Measurements from ENCODE around the gene MAPK11. TPM values are rescaled to one million over a fixed set of nuclear protein-coding genes. Genes with fewer than 3 reads are reported as not detected.

Gene MAPK11
- total RNA-seq, 1 experiment from 2014 or later = 7.6 TPM

DNA sequence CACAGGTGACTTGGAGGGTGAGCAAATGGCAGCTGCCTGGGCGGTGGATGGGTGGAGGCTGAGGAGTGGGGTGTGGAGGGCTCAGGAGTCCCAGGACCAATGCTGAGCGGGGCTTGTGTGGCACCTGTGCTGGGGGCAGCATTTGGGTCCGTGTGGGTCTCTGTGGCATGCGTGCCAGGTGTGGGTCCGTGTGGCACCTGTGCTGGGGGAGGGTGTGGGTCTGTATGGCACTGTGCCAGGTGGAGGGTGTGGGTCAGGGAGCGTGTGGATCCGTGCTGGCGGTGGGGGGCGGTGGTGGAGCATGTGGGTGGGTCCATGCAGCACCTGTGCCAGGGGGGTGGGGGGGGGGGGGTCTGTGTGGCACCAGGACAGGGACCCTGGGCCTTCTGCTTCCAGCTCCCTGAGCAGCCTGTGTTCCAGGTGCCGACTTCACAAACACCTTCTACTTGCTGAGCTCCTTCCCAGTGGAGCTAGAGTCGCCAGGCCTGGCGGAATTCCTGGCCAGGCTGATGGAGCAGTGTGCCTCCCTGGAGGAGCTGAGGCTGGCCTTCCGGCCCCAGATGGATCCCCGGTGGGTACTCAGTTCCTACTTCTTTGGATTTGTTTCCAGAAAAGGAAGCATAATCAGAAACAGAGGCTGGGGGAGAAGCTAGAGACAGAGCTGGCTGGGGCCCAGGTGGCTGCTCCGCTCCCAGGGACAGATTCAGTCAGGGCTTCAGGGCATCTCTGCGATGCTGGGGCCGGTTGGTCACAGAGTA lies 54.7 kb downstream of the MAPK11 start:
- no peaks in the 10 kb centered on the region for H3K79me2 ChIP-seq (ENCODE audit: low read length)
- intact Hi-C loops (cut with micrococcal nuclease) = no loop called here
- H3K9me3 ChIP-seq (ENCODE audit: low read length) = no peaks in the 10 kb centered on the region
- CTCF ChIA-PET = no interaction called here
- DNase-seq (no peak), ATAC-seq (no peak)
- no peak overlapping the region for H3K4me3 ChIP-seq (ENCODE audit: low read length)
- H4K20me1 ChIP-seq (ENCODE audit: low read length) = no peaks in the 10 kb centered on the region
- BruUV-seq (replicated peaks) = no TSS peak
- H3K4me2 ChIP-seq (ENCODE audit: low read length) = no peak overlapping the region
- H3K36me3 ChIP-seq (ENCODE audit: low read depth, low read length) = peaks cover 2% of the 10 kb centered on the region; the same call in 1 of the 2 replicates
- no peaks in the 10 kb centered on the region for H3F3A ChIP-seq (ENCODE audit: low read length, unreplicated experiment)
- H3K27ac ChIP-seq (ENCODE audit: low read length) = no peak overlapping the region
- no peaks in the 10 kb centered on the region for H3K4me1 ChIP-seq (ENCODE audit: insufficient read depth, low read length)
- POLR2A ChIA-PET (ENCODE audit: unreplicated experiment) = no interaction called here
- no peaks in the 10 kb centered on the region for H3K27me3 ChIP-seq (ENCODE audit: low read length)
- H3K9ac ChIP-seq (ENCODE audit: low read length) = no peak overlapping the region
- H2AFZ ChIP-seq (ENCODE audit: low read length) = no peak overlapping the region
- no peaks in the 10 kb centered on the region for H3K9me2 ChIP-seq (replicated peaks; ENCODE audit: low read length)
- no peak for TF ChIP-seq EZH2phosphoT487 (IDR thresholded peaks at IDR 0.05; ENCODE audit: borderline replicate concordance, low read length)

Other genes with a start within 250 kb of the MAPK11 start
- not detected in 2 replicates for gene TTLL8, start 212.1 kb downstream of the MAPK11 start, total RNA-seq (2014; rRNA removed)
- 0.62 TPM in 1 of 2 replicates, not detected in the other for gene MLC1, start 185.0 kb downstream of the MAPK11 start, total RNA-seq (2014; rRNA removed)
- gene MOV10L1, start 180.4 kb downstream of the MAPK11 start, total RNA-seq (2014; rRNA removed) = 0.26 and 1.6 TPM in 2 replicates
- 9.4 and 11.9 TPM in 2 replicates for gene PANX2, start 99.6 kb downstream of the MAPK11 start, total RNA-seq (2014; rRNA removed)
- 53.4 and 59.8 TPM in 2 replicates for gene TRABD, start 84.5 kb downstream of the MAPK11 start, total RNA-seq (2014; rRNA removed)
- 32.8 and 37.4 TPM in 2 replicates for gene SELENOO, start 69.4 kb downstream of the MAPK11 start, total RNA-seq (2014; rRNA removed)
- gene TUBGCP6, start 25.4 kb downstream of the MAPK11 start, total RNA-seq (2014; rRNA removed) = 32.1 and 39.5 TPM in 2 replicates
- 25.8 and 34.5 TPM in 2 replicates for gene HDAC10, start 19.1 kb downstream of the MAPK11 start, total RNA-seq (2014; rRNA removed)
- gene MAPK12, start 8.7 kb downstream of the MAPK11 start, total RNA-seq (2014; rRNA removed) = 22.4 and 22.5 TPM in 2 replicates
- gene PLXNB2, start 37.3 kb upstream of the MAPK11 start, total RNA-seq (2014; rRNA removed) = 68.2 and 82.9 TPM in 2 replicates
- gene DENND6B, start 56.6 kb upstream of the MAPK11 start, total RNA-seq (2014; rRNA removed) = 1.1 and 1.7 TPM in 2 replicates
- 46.2 and 54.0 TPM in 2 replicates for gene PPP6R2, start 72.9 kb upstream of the MAPK11 start, total RNA-seq (2014; rRNA removed)
- 48.5 and 67.1 TPM in 2 replicates for gene SBF1, start 204.7 kb upstream of the MAPK11 start, total RNA-seq (2014; rRNA removed)
- gene ADM2, start 211.2 kb upstream of the MAPK11 start, total RNA-seq (2014; rRNA removed) = 0.98 and 1.8 TPM in 2 replicates
- gene MIOX, start 216.5 kb upstream of the MAPK11 start, total RNA-seq (2014; rRNA removed) = not detected in 2 replicates
- 42.4 and 52.2 TPM in 2 replicates for gene LMF2, start 237.3 kb upstream of the MAPK11 start, total RNA-seq (2014; rRNA removed)
- gene NCAPH2, start 237.8 kb upstream of the MAPK11 start, total RNA-seq (2014; rRNA removed) = 75.4 and 92.1 TPM in 2 replicates